Endodermal cell (in vitro differentiated cells): ENCODE data around the gene EZH1. TPM values are rescaled to one million over a fixed set of nuclear protein-coding genes. Genes with fewer than 3 reads are reported as not detected.

Experiments
- DNase-seq: peaks from one replicate; pipeline ENCODE4 v3.0.0-alpha.2; 2017
- H3K27ac ChIP-seq: 2 replicates; pipeline ENCODE4 v1.5.1; 2013; ENCODE audit warnings: mild to moderate bottlenecking, low read depth, low read length, moderate library complexity
- H3K27me3 ChIP-seq: 2 replicates; pipeline ENCODE4 v1.6.1; 2013; ENCODE audit warnings: mild to moderate bottlenecking, low read length, moderate library complexity; ENCODE audit not compliant: insufficient read depth, control insufficient read depth, poor library complexity, severe bottlenecking
- H3K36me3 ChIP-seq: 2 replicates; pipeline ENCODE4 v1.7.0; 2013; ENCODE audit warnings: mild to moderate bottlenecking, low read length, moderate library complexity; ENCODE audit not compliant: control insufficient read depth, insufficient read depth
- H3K4me1 ChIP-seq: one replicate; pipeline ENCODE4 v1.7.0; 2013; ENCODE audit warnings: low read length; ENCODE audit not compliant: control insufficient read depth, insufficient read depth
- H3K4me3 ChIP-seq: 2 replicates; pipeline ENCODE4 v1.5.1; 2013; ENCODE audit warnings: mild to moderate bottlenecking, low read length, moderate library complexity
- H3K9ac ChIP-seq: 2 replicates; pipeline ENCODE4 v1.6.1; 2013; ENCODE audit warnings: mild to moderate bottlenecking, low read length, moderate library complexity; ENCODE audit not compliant: poor library complexity, severe bottlenecking; ENCODE audit errors: extremely low read depth
- H3K9me3 ChIP-seq: 2 replicates; pipeline ENCODE4 v1.6.1; 2013; ENCODE audit warnings: mild to moderate bottlenecking, low read length, moderate library complexity; ENCODE audit not compliant: control insufficient read depth
- H3K27ac Mint-ChIP-seq: 2 replicates; pipeline ENCODE4 v1.8.0; 2020; ENCODE audit warnings: mixed read lengths
- H3K27me3 Mint-ChIP-seq: 2 replicates; pipeline ENCODE4 v1.8.0; 2021; ENCODE audit warnings: mild to moderate bottlenecking, mixed read lengths; ENCODE audit not compliant: insufficient read depth
- H3K36me3 Mint-ChIP-seq: 2 replicates; pipeline ENCODE4 v1.8.0; 2020; ENCODE audit warnings: low read depth, mixed read lengths
- H3K4me1 Mint-ChIP-seq: 2 replicates; pipeline ENCODE4 v1.8.0; 2020; ENCODE audit warnings: mixed read lengths
- H3K4me3 Mint-ChIP-seq: 2 replicates; pipeline ENCODE4 v1.8.0; 2020; ENCODE audit warnings: mild to moderate bottlenecking, moderate library complexity, mixed read lengths
- H3K9me3 Mint-ChIP-seq: 2 replicates; pipeline ENCODE4 v1.8.0; 2020; ENCODE audit warnings: mild to moderate bottlenecking, mixed read lengths
- WGBS, 2 experiments: methylation state at CpG; one replicate each; pipeline versions ENCODE4 v1.1.5 to v1.1.7; 2013; ENCODE audit warnings: missing lambda C conversion rate in 2 of 2, mixed read lengths in 1 of 2; ENCODE audit not compliant: insufficient coverage in 1 of 2, insufficient read length in 1 of 2; 5-methylcytosine and 5-hydroxymethylcytosine counted together
- total RNA-seq, 2 donors: library from RNA; stranded (reverse); fragmentation: NEBNext Ultra II Directional in 1 of 2; extraction: Animal tissue kit (Norgen Biotek cat#: 25700) in 1 of 2; gene quantifications; 2 replicates in 1 of 2; 3 replicates in 1 of 2; pipeline ENCODE4 v1.2.1, GENCODE V29; 2021
- TF ChIP-seq, protein P1 (sequence below): fragments of 200-600 bp; sonication (generic); conservative IDR thresholded peaks from 2 replicates; pipeline ENCODE4 v1.5.0; 2021; ENCODE audit warnings: antibody characterized with exemption, mild to moderate bottlenecking

Gene EZH1
- total RNA-seq, 2 donors from 2014 or later: 26.0 to 27.2 TPM

DNA sequence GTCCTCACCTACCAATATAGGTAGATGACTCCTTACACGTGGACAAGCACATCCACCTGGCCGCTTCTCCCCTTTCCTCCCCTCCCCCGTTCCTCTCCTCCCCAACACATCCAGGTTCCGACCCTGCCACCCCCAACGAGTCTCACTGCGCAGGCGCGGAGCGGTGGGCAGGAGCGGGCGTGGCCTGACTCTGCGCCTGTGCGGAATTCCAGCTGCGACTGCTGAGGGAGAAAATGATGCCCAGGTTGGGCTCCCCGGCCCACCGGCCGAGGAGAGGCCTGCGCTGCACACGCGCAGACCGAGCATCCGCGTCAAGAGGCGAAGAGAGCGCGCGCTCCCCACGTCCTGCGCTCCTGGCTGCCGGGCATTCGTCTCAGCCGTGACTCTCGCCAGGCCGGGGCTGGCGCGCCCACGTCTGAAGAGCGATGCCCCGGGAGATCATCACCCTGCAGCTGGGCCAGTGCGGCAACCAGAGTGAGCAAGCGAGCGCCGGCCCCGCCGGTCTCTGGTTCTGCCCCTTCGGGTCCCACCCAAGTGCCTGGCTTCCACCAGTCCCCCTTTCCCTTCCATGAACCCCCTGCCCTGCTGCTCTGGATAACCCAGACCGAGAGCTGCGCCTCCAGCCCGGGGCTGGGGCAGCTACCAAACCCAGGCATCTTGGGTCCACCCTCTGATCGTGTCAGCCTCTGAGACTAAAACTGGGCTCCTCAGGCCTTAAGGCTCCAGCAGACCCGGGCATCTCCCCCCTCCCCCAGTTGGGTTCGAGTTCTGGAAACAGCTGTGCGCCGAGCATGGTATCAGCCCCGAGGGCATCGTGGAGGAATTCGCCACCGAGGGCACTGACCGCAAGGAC, 85.5 kb downstream of the EZH1 start, which contains the start of gene TUBG2:
Gene TUBG2 (plus strand): TSS at position 206 of the 853 bp plus-strand sequence. CDS start 220 bp downstream, at position 426.
- Histone ChIP-seq H3K9me3 (no peaks in the 10 kb centered on the region), H3K9ac (peak within 1 kb of the TSS; percentile 48), H3K4me3 (peak within 1 kb of the TSS; percentile 86), H3K4me1 (peaks cover 4% of the 10 kb centered on the region), H3K36me3 (peaks cover 15% of the 10 kb centered on the region), H3K27me3 (no peaks in the 10 kb centered on the region), H3K27ac (no peak within 1 kb of the TSS)
- H3K27me3 Mint-ChIP-seq: peaks cover 3% of the 10 kb centered on the region
- H3K36me3 Mint-ChIP-seq: peaks cover 15% of the 10 kb centered on the region
- H3K27ac Mint-ChIP-seq: peak within 1 kb of the TSS; percentile 77
- TF ChIP-seq, protein P1, sequence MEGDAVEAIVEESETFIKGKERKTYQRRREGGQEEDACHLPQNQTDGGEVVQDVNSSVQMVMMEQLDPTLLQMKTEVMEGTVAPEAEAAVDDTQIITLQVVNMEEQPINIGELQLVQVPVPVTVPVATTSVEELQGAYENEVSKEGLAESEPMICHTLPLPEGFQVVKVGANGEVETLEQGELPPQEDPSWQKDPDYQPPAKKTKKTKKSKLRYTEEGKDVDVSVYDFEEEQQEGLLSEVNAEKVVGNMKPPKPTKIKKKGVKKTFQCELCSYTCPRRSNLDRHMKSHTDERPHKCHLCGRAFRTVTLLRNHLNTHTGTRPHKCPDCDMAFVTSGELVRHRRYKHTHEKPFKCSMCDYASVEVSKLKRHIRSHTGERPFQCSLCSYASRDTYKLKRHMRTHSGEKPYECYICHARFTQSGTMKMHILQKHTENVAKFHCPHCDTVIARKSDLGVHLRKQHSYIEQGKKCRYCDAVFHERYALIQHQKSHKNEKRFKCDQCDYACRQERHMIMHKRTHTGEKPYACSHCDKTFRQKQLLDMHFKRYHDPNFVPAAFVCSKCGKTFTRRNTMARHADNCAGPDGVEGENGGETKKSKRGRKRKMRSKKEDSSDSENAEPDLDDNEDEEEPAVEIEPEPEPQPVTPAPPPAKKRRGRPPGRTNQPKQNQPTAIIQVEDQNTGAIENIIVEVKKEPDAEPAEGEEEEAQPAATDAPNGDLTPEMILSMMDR: no peak
- H3K4me1 Mint-ChIP-seq: peaks cover 6% of the 10 kb centered on the region
- peak; percentile 99 for DNase-seq
- H3K4me3 Mint-ChIP-seq: peak within 1 kb of the TSS; percentile 84
- 1 to 3% methylated on average over 20 to 52 of the region's 59 CpGs for WGBS, 2 experiments
- H3K9me3 Mint-ChIP-seq: peaks cover 4% of the 10 kb centered on the region

DNA sequence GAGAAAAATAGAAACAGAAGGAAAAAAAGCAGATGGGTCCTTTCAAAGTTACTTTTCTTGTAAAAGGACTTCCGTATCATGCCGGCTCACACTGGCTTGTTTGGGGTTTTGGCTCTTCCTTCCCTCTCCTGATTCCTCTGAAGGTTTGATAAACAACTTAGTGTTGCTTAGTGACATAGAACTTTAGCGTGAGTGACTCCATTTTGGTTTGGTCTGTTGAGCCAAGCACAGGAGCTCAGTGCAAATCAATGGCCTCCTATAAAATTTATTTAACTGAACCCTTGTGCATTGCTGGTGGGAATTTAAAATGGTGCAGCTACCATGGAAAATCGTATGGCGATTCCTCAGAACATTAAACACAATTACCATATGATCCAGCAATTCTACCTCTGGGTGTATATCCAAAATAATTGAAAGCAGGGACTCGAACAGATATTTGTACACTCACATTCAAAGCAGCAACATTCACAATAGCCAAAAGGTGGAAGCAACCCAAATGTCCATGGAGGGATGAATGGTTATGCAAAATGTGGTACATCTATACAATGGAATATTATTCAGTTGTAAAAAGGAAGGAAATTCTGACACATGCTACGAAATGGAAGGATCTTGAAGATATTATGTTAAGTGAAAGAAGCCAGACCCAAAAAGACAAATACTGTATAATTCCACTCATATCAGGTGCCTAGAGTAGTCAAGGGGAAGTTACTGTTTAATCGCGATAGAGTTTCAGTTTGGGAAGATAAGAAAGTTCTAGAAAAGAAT, 86.8 kb downstream of the EZH1 start:
- DNase-seq: no peak
- TF ChIP-seq, protein P1: no peak
- Mint-ChIP-seq H3K27me3 (peaks cover 3% of the 10 kb centered on the region), H3K4me3 (peak overlapping the region; percentile 84), H3K4me1 (peaks cover 14% of the 10 kb centered on the region), H3K27ac (no peak overlapping the region), H3K9me3 (peaks cover 4% of the 10 kb centered on the region), H3K36me3 (peaks cover 6% of the 10 kb centered on the region)
- Histone ChIP-seq H3K9me3 (no peaks in the 10 kb centered on the region), H3K27ac (no peak overlapping the region), H3K27me3 (no peaks in the 10 kb centered on the region), H3K4me3 (no peak overlapping the region), H3K9ac (no peak overlapping the region), H3K36me3 (peaks cover 9% of the 10 kb centered on the region), H3K4me1 (peaks cover 6% of the 10 kb centered on the region)
- 94 to 100% methylated on average over 4 to 8 of the region's 9 CpGs for WGBS, 2 experiments

DNA sequence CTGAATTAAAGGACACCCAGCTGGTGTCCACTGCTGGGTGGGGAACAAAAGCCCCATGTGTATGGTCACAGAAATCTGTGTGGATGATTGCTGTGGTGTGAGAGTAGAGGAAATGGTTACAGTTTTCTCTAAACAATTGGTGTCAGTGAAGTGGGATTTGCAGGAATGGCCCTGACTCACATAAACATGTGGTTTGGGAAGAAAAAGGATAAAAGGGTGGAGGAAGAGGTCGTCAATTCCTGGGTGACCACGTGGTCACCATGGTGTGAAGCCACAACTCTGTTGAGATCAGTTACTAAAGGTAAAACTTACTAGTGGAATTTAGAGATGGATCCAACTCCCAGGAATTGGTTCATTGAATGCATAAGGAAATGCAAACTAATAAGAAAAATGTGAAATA, 89.3 kb downstream of the EZH1 start:
- H3K4me3 ChIP-seq: no peak overlapping the region
- WGBS, 2 experiments: 72 to 83% methylated on average over 2 of the region's 2 CpGs
- DNase-seq: no peak
- H3K4me3 Mint-ChIP-seq: no peak overlapping the region
- H3K27ac Mint-ChIP-seq: no peak overlapping the region
- peaks cover 6% of the 10 kb centered on the region for H3K4me1 ChIP-seq
- H3K9me3 Mint-ChIP-seq: peaks cover 4% of the 10 kb centered on the region
- H3K36me3 Mint-ChIP-seq: no peaks in the 10 kb centered on the region
- H3K9ac ChIP-seq: no peak overlapping the region
- peaks cover 14% of the 10 kb centered on the region for H3K4me1 Mint-ChIP-seq
- no peak overlapping the region for H3K27ac ChIP-seq
- H3K36me3 ChIP-seq: no peaks in the 10 kb centered on the region
- no peaks in the 10 kb centered on the region for H3K27me3 ChIP-seq
- H3K27me3 Mint-ChIP-seq: peaks cover 3% of the 10 kb centered on the region
- no peaks in the 10 kb centered on the region for H3K9me3 ChIP-seq
- TF ChIP-seq, protein P1: no peak
